GM19351 (cell line): Measurements from ENCODE around the gene KAZN.

Source experiments
- ATAC-seq: cut with Tn5 transposase; IDR thresholded peaks from one replicate; pipeline ENCODE4 v1.9.1; 2021; ENCODE audit warnings: mild to moderate bottlenecking, moderate library complexity; ENCODE audit not compliant: unreplicated experiment

KAZN gene

DNA sequence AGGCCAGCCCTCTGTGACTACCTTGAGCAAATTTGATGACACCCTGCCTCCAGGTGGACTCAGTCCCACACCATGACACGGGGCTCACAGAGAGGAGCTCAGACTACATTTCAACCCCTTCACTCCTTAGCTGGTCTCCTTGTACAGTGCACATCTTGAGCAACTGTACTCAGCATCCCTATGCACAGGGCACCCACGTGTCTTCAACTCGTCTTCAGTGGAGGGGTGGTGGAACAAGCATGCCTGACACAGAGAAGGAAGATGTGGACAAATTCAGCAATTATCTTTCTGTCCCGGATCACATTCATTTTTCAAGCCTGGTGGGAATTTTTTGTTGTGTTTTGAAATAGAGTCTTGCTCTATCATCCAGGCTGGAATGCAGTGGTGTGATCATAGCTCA is 213.7 kb downstream of the KAZN start:
- no peak for ATAC-seq

DNA sequence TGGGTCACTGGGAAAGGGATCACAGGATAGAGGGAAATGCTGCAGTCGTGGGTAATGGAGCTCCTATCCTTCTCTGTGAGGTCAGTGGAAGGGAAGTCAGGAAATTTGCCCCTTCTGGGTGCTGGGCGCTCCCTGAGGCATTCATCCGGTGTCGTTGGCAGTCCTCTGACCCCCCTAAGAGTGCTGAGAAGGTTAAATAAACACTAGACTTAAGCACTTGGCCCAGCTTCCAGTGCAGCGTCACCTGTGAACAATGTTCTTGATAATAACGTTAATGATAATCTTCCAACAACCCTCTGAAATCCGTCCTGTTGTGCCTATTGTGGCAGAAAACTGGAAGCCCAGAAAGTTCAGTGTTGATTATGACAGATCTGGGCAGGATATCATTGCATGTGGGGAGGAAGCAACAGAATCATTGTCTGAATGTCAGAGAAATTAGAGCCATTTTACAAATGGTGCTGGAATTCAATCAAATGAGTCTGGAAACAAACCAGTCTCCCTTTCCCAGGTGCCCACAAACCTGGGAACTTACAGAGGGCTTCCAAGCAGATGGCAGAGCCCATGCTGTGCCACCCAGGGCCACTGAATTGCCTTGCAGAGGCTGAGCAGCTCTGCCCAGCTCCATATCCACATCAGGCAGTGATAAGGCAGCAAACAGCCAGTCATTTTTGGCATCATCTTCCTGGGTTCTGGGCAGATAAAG is 216.8 kb downstream of the KAZN start:
- ATAC-seq = no peak

DNA sequence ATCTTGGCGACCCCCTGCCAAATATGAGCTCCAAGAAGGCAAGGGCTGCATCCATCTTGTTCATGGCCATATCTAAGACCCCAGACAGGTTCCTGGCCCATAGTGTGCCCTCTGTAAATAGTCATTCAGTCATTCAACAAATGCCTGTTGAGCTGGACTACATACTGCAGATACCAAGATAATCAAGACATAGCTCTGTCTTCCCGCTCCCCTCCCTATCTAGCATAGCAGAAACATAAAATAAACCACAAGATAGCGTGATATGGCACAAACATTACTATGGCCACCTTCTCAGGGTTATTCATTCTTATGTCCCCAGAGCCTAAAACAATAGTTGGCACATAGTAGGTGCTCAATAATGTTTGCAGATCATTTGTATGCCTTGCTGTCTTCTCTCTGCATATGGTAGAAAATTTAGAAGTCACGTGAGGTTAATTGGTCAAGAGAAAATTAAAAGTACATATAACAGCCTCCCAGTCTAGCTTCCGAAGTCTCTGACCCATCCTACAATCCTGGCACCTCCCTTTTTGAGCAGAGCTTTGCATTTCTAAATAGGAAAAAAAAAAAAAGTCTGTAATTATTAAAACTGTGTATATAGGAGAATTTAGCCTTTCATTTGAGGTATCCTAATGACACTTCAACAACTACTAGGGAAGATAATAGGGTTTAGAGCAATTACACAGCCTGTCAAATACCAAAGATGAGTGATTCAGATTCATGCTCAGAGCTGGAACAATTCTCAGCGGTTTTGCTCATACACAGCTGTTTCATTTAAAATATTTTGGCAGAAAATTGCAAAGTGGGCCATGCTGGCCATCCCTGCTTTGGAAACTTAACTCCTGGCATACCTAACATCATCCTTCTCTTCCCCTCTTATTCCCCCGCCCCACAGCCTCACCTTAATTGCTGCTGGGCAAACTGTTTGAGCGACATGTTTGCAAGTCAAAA is 219.0 kb downstream of the KAZN start:
- ATAC-seq = no peak

DNA sequence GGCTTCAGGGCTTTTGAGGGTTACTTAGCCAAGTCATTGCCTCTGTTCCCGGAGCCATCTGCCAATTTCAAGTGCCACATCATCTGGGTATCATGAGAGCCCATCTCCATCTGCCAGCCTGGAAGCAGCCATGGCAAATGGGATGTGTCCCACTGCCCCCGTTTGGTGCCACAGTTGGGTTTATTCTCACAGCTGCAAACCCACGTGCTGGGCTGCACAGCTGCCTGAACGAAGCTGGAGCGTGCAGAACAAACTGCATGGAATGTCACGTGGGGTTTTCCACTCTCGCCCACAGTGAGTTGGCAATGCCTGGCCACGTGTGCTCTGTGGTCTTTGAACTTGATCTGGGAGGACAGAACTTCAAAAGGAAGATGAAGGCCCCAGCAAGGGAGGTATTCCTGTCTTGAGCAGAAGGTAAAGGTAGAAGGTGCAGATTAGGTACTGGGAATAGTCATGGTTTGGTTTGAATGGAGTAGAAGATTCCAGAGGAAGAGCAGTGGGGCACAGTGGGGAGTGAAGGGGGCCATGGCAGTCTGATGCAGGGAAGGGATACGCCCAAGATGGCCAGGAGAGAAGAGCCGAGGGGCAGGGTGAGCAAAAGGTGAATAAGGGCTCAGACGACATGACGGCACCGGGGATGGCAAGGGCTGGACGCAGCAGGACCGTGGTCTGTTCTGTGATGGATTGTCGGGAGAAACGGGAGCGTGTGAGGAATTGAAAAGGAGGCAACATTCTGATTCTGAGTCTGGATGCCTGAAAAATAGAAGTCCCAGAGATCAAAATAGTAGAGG is 222.0 kb downstream of the KAZN start:
- ATAC-seq = no peak

DNA sequence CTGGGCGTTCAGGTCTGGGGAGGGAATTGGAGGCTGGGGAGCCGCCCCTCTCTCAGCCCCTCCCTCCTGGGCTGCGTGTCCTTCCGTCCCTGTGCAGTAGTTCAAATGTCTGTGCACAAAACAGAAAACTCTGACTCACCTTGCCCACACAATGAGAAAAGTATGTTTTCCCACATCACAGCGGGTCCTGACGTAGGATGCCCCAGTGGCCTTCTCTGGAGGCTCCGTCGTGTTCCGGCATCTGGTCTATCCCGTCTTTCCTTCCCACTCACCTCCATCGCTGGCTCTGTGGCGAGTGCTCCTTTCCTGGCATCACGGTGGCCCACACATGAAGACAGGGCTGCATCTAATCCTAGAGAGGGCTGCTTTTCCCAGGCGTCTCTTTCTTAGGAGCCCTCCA is 224.0 kb downstream of the KAZN start:
- ATAC-seq = no peak

DNA sequence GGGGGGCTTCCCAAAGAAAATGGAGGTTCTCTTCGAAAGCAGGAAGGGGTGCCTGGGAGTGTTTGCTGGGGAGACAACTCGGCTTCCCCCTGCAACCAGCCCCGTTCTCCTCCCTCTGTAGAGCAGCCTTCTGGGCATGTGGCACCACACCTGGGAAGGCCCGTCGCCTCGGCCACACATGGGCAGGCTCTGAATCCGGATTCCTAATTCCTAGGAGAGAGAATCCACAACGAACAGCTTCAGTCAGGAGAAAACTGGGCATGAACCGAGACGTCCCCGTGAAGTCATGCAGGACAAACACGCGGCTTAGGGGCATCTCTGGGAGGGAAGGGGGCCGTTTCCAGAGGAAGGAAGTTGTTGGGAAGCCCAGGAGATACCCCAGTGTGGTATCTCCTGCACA is 224.5 kb downstream of the KAZN start:
- no peak for ATAC-seq

DNA sequence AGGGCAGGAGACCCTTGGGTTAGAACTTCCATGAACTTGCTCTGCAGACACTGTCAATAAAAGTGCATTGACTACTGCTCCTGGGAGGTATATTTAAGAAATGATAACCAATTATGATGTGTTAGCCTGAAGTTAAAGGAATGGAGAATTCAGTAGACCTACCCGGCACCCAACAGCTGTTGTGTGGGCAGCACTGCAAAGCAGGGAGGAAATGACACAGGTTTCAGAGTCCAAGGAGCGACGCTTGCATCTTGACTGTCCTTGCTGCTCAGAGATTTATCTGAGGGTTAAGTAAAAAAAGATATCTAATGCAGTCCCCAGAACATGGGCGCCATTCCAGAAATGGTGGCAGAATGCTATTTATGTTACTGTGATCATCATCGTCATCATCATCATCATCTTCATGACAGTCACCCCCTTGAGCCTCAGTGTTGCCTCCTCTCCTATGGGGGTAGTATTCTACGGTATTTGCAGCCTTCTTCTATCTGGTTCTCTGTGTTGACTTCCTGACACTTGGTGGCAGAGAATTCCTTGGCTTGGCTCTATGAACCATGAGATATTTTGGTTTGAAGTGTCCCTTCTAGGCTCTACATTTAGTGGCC is 225.9 kb downstream of the KAZN start:
- no peak for ATAC-seq

DNA sequence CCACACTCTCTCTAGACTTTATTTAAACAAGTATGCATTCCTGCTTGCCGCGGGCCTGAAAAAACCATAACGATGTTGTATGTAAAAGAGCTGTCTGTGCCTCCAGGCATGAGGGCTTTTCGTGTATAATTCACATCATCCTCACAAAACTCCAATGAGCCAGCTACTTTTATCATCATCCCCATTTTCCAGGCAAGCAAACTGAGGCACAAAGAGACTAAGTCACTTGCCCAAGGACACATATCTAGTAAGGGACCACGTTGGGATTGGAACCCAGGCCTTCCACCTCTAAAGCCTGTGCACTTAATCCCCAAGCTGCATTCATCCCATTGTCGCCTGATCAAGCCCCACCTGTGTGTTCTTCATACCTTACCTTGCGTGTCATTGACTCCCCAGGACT is 226.9 kb downstream of the KAZN start:
- no peak for ATAC-seq

DNA sequence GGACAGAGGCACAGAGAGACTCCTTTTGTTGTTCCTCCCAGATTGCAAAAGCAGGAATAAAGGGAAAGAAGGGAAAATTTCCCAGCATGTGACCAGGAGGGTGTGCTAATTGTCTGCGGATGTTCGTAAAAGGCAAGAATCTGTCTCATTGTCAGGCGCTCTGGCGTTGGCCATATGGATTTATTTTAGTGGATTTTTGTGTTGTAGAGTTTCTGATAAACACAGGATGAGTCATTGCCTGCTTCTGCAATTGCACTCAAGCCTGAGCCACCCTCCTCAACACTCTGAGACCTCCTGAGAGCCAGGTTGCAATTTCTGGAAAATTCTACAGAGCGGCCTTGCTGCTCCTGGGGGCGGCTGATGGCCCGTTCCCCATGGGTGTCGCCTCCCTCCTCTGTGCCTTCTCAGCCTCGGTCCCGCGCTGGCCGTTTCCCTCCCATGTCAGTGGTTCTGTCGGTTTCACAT is 227.7 kb downstream of the KAZN start:
- no peak for ATAC-seq

DNA sequence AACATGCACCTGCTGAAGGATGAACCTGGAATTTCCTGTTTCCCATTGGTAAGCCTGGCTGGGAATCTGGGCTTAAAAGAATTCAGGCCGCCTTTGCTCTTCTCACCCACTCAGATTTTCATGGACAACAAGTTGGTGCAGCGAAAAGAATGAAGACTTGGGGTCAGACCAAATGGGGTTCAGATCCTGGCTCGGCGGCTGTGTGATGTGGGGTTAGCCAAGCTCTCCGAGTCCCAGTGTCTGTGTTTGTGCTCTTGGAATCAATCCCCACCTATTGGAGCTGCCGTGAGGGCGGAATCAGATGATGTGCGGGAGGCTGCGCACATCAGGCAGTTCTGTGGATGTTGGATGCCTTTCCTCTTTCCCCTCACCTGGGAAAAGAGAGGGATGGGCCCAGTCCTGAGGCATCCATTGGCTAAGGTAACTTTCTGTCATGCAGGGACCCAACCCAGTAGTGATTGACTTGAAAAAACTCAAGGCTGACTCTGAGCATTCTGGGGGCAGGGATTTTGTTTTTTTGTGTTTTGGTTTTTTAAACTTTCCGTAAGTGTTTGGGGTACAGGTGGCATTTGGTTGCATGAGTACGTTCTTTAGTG is 228.3 kb downstream of the KAZN start:
- ATAC-seq = no peak

DNA sequence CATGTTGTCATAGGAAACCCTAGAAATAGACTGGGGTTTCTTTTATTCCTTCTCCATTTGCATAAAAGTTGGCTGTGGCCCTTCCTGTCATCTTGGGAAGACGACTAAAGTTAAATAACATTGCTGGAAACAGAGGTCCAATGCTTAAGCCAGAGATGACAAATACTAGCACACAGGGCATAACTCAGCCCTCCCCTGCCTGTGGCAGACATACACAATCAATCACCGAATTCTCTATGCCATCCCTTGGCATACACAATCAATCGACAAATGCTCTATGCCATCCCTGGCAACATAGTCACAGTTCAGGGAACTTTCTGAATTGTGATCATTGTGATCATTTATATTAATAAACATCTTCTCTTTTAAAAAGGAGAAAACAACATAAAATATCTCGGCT is 229.4 kb downstream of the KAZN start:
- no peak for ATAC-seq

DNA sequence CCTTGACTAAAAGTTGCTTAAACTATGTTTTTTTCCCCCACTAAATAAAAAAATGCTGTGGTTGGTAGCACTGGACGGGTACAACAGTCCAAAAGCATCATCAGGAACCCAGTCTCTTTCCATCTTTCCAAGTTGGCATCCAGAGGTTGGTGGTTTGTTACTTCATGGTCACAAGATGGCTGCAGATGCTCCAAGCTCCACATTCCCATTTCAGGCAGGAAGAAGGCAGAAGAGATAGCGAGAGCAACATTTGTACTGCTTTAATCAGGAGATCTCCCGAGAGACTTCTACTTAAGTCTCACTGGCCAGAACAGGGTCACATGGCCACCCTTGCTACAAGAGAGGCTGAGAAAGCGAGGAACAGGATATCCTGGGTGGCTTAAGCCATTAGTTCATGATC is 230.2 kb downstream of the KAZN start:
- no peak for ATAC-seq

DNA sequence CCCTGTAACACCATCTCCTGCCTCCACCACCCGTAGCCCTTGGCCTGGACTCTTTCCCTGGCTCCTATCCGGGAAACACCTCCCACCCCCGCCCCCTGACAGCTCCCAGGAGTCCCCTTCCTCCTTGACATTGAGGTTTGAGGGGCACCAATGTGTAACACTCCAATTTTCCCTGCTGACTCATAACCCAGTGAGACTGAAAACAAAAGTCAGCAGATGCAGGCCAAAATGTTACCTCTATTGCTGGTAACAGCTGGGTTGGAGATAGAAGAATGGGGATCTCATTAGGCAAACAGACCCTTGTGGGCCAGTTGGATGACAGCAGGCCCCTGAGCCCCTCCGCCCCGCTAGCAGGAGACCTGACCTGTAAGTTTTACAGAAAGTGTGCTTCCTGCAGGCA is 237.2 kb downstream of the KAZN start:
- ATAC-seq = no peak

DNA sequence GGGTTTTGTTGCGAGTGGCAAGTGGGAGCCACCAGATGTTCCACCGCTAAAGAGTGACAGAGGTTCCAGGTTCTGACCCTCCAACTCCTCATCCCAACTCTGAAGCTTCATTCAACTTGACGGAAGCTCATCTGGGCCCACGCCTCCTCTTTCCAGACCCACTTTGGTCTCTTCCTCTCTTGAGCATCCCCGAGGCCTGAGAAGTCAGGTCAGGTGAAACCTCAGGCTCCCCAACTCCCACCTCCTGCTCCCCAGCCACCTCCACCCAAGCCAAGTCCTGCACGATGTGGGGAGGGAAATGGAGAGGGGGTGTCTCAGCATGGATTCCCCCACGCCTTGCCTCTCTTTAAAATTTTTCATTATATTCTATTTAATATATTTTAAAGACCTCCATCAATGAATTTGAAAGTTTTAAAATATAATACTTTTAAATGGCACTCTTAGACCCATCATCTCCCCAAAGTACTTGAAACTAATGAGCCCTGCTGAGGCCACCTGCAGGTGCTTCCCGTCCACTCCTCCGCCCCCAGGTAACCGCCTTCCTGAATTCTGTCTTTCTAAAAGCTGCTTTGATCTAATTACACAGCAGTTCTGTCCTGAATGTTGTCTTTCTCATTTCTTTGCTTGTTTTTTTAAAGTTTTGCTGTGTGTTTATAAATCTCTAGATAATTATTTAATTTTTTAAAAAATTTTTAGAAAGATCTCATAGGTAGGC is 238.1 kb downstream of the KAZN start:
- ATAC-seq = no peak

DNA sequence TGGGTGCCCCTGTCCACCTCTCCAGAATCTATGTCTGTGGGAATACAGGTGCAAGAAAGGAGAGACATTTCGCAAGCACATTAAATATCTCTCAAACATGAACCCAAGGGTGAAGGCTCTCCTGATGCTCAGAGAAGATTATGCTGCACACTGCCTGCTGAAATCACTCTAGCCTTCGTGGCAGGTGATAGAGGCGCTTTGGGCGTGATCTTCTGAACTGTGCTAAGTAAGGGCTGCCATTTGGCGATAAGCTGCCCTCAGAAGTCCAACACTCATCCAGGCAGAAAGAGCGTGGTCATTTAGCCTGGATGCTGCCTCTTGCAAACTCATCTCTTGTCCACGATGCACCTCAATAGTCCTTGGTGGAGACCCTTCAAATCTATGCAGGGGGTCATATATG is 241.9 kb downstream of the KAZN start:
- ATAC-seq = no peak

DNA sequence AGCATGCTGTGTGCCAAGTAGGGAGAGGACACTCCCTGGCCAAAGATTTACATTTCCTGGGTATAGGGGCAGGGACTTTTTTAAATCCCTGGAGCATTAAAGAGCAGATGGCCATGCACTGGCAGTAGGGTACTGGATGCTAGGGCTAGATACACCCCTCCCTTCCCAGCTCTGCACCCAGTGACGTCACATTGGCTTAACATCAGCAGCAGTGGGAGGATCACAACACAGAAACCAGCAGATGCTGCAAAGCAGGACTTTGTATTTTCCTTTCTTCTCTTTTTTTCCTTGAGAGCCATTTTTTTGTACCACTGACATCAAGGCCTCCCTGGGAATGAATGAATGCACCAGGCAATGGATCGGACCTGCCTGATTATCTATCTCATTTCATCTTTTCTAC is 243.0 kb downstream of the KAZN start:
- no peak for ATAC-seq

DNA sequence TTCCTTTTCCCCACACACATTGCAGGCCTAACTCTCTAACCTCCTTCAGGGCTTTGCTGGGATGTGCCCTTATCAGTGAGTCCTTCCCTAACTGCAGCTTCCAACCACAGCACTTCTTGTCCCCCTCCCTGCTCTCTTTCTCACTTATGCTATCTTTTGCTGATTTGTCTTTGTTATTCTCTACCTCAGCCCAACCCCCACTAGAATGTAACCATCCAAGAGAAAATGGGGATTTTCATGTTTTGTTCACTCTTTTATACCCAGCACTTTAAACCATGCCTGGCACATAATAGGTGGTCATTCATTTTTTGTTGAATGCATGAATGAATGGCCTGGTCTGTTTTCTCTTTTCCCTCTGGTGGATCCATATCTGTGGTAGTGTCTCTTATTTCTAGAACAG is 243.5 kb downstream of the KAZN start:
- no peak for ATAC-seq

DNA sequence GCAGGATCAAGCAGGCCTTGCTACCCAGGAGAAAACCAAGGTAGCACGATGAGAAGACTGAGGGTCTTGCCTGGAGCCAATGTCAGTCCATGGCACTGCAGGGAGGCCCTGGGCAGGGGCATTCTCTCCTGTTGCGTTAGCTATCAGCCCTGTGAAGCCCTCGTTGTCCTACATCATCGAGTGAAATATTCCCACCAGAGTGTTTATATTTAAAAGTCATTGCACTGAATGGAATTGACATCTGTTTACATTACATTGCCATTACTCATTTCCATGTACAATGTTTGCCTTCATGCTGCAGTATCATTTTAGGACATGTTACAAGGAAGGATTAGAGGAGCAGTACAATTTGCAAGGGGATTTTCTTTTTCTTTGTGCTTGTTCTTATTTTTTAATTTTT is 243.9 kb downstream of the KAZN start:
- ATAC-seq = no peak

DNA sequence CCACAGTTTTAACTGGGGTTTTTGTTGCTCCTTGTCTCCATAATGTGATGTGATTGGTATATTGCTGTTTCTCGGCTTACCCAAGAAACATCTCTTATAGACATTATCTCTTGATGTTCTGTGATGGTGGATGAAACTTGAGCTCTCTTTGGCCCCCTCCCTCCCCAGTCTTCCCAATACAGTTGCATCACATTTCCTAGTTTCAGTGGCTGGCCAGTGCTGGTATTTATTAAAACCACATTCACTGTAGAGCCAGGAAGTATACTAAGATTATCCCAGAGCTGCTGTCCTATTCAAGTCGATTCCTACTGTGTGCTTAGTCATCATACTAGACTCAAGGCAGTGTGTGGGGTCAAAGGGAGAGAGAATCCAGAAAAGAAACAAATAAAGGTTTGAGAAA is 244.4 kb downstream of the KAZN start:
- no peak for ATAC-seq

DNA sequence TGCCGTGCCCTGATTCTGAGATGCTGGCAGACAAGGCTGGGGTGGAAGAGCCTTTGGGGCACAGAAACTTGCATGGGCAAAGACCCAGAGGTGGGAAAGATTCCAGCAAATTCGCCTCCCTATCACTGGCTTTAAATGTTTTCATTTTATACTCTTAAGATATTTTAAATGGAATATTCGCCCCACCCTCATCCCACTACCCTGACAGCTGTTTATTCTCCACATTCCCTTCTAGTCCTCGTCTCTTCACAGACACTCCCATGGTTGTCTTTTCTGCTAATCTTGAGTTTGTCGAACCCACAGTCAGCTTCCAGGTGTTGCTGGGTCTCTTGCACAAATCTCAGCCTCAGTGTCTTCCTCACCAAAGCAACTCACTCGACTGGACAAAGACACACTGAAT is 245.0 kb downstream of the KAZN start:
- ATAC-seq = no peak
